KMS-11 (cell line): ENCODE results near the gene ADAMTS2.

ENCODE experiments used
- H2AFZ ChIP-seq: fragments of 200-600 bp; sonication (generic); 2 replicates; pipeline ENCODE4 v1.6.1; 2016; ENCODE audit warnings: antibody characterized with exemption, mixed run types, low read depth
- H3K27ac ChIP-seq: fragments of 200-600 bp; sonication (generic); 2 replicates; pipeline ENCODE4 v1.6.1; 2016; ENCODE audit warnings: mild to moderate bottlenecking, mixed run types
- H3K27me3 ChIP-seq: fragments of 200-600 bp; sonication (generic); 2 replicates; pipeline ENCODE4 v1.6.1; 2017; ENCODE audit warnings: mild to moderate bottlenecking, low read depth, mixed run types, moderate library complexity; ENCODE audit not compliant: insufficient read depth
- H3K36me3 ChIP-seq: fragments of 200-600 bp; sonication (generic); 2 replicates; pipeline ENCODE4 v1.6.1; 2017; ENCODE audit warnings: mild to moderate bottlenecking, mixed run types; ENCODE audit not compliant: insufficient read depth
- H3K4me1 ChIP-seq: fragments of 200-600 bp; sonication (generic); 2 replicates; pipeline ENCODE4 v1.6.1; 2016; ENCODE audit warnings: mild to moderate bottlenecking, low read depth, mixed run types; ENCODE audit not compliant: poor library complexity, severe bottlenecking
- H3K4me2 ChIP-seq: fragments of 200-600 bp; sonication (generic); 2 replicates; pipeline ENCODE4 v1.7.0; 2016; ENCODE audit warnings: mild to moderate bottlenecking, mixed run types
- H3K4me3 ChIP-seq: fragments of 200-600 bp; sonication (generic); IDR thresholded peaks from 2 replicates; pipeline ENCODE4 v1.6.1; 2017; ENCODE audit warnings: low read depth, low read length, mixed read lengths; ENCODE audit not compliant: insufficient read depth
- H3K79me2 ChIP-seq: fragments of 200-600 bp; sonication (generic); 2 replicates; pipeline ENCODE4 v1.6.1; 2016; ENCODE audit warnings: low read depth, mixed run types; ENCODE audit not compliant: insufficient read depth
- H3K9ac ChIP-seq: fragments of 200-600 bp; sonication (generic); 2 replicates; pipeline ENCODE4 v1.6.1; 2016; ENCODE audit warnings: mild to moderate bottlenecking, mixed run types
- H4K20me1 ChIP-seq: fragments of 200-600 bp; sonication (generic); 2 replicates; pipeline ENCODE4 v1.6.1; 2016; ENCODE audit warnings: mild to moderate bottlenecking, mixed run types; ENCODE audit not compliant: insufficient read depth
- TF ChIP-seq, protein P1 (sequence below): fragments of 200-600 bp; sonication (generic); conservative IDR thresholded peaks from 2 replicates; pipeline ENCODE4 v1.6.1; 2017; ENCODE audit warnings: low read depth, mild to moderate bottlenecking, antibody characterized with exemption, low read length, moderate library complexity, mixed read lengths

Gene ADAMTS2

GRCh38 chr5:179227229-179227579, 118.1 kb downstream of the ADAMTS2 start:
- Histone ChIP-seq H3K4me2 (no peak overlapping the region), H3K9ac (no peak overlapping the region), H3K4me1 (no peaks in the 10 kb centered on the region), H3K4me3 (no peak overlapping the region), H3K27ac (no peak overlapping the region), H3K79me2 (no peaks in the 10 kb centered on the region), H3K27me3 (no peaks in the 10 kb centered on the region; the same call in 1 of the 2 replicates), H3K36me3 (no peaks in the 10 kb centered on the region), H2AFZ (no peak overlapping the region), H4K20me1 (no peaks in the 10 kb centered on the region)
- TF ChIP-seq, protein P1, sequence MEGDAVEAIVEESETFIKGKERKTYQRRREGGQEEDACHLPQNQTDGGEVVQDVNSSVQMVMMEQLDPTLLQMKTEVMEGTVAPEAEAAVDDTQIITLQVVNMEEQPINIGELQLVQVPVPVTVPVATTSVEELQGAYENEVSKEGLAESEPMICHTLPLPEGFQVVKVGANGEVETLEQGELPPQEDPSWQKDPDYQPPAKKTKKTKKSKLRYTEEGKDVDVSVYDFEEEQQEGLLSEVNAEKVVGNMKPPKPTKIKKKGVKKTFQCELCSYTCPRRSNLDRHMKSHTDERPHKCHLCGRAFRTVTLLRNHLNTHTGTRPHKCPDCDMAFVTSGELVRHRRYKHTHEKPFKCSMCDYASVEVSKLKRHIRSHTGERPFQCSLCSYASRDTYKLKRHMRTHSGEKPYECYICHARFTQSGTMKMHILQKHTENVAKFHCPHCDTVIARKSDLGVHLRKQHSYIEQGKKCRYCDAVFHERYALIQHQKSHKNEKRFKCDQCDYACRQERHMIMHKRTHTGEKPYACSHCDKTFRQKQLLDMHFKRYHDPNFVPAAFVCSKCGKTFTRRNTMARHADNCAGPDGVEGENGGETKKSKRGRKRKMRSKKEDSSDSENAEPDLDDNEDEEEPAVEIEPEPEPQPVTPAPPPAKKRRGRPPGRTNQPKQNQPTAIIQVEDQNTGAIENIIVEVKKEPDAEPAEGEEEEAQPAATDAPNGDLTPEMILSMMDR = no peak

DNA sequence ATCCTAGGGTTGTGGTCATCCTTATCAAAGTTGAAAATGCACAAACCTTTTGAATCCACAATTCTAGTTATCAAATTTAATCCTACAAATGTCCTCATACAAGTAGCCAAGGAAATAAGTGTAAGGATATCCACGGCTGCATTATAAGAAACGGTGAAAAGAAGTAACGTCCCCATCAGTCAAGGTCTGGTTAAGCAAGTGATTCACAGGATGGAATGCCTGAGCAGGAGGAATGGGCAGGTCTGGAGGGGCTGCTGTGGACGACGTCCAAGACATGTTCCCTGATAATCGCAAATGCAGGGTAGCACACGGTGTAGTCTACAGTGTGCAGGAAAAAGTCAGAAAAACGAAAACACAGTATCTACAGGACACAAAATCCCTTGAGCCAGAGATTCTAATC, 118.6 kb downstream of the ADAMTS2 start:
- H4K20me1 ChIP-seq = no peaks in the 10 kb centered on the region
- TF ChIP-seq, protein P1 = no peak
- no peak overlapping the region for H3K4me2 ChIP-seq
- no peaks in the 10 kb centered on the region; the same call in 1 of the 2 replicates for H3K27me3 ChIP-seq
- no peaks in the 10 kb centered on the region for H3K79me2 ChIP-seq
- H3K9ac ChIP-seq = no peak overlapping the region
- H3K27ac ChIP-seq = no peak overlapping the region
- no peak overlapping the region for H3K4me3 ChIP-seq
- no peak overlapping the region for H2AFZ ChIP-seq
- H3K4me1 ChIP-seq = no peaks in the 10 kb centered on the region
- no peaks in the 10 kb centered on the region for H3K36me3 ChIP-seq

DNA sequence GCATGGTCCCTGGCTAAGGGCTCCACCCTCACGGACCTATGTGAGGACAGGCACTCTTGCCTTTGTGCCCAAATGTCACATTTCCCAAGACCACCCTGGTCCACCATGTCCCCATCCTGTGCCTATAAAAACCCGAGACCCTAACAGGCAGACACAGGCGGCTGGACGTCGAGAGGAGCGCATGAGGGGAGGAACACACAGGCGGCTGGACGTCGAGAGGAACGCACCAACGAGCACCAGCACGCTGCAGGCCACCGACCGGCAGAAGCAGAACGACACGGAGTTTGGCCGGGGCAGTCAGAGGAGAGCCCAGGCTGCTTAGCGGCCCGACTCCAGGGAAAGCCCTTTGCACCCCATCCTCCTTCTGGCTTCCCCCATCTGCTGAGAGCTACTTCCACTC, 119.9 kb downstream of the ADAMTS2 start:
- no peak overlapping the region for H3K9ac ChIP-seq
- no peak overlapping the region for H3K4me3 ChIP-seq
- H3K4me2 ChIP-seq = no peak overlapping the region
- H3K79me2 ChIP-seq = no peaks in the 10 kb centered on the region
- H2AFZ ChIP-seq = no peak overlapping the region
- no peaks in the 10 kb centered on the region for H4K20me1 ChIP-seq
- TF ChIP-seq, protein P1 = no peak
- no peak overlapping the region for H3K27ac ChIP-seq
- H3K36me3 ChIP-seq = no peaks in the 10 kb centered on the region
- H3K27me3 ChIP-seq = no peaks in the 10 kb centered on the region; the same call in 1 of the 2 replicates
- no peaks in the 10 kb centered on the region for H3K4me1 ChIP-seq

DNA sequence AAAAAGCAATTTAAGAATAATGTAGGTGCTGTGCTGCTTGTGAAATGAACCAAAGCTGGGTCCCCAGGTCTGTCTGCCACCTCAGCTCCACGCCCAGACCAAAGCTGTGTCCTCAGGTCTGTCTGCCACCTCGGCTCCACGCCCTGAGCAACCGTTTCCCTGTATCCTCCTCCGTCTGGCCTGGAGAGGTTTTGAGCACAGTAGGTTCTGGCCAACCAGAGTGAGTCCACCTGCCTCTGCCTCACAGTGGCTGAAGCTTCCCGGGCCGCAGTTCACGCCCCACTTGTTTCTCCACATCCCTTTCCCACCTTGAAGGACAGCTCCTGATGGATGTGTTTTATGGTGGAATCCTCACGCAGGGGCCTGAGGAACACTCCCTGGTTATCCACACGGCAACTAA, 120.5 kb downstream of the ADAMTS2 start:
- H3K79me2 ChIP-seq = no peaks in the 10 kb centered on the region
- no peaks in the 10 kb centered on the region for H3K4me1 ChIP-seq
- TF ChIP-seq, protein P1 = no peak
- H3K36me3 ChIP-seq = no peaks in the 10 kb centered on the region
- H3K4me3 ChIP-seq = no peak overlapping the region
- no peak overlapping the region for H3K9ac ChIP-seq
- H3K27ac ChIP-seq = no peak overlapping the region
- H4K20me1 ChIP-seq = no peaks in the 10 kb centered on the region
- H3K4me2 ChIP-seq = no peak overlapping the region
- H2AFZ ChIP-seq = no peak overlapping the region
- H3K27me3 ChIP-seq = no peaks in the 10 kb centered on the region; the same call in 1 of the 2 replicates
